SH-SY5Y (cell line): Measurements from ENCODE around the gene IL4R.

Source experiments
- GATA2 ChIP-seq: IDR thresholded peaks from 2 replicates; pipeline ENCODE4 v1.6.1; 2011; ENCODE audit warnings: mild to moderate bottlenecking, low read depth, low read length
- GATA3 ChIP-seq: IDR thresholded peaks from 2 replicates; pipeline ENCODE4 v1.6.1; 2011; ENCODE audit warnings: low read depth, mild to moderate bottlenecking, low read length, moderate library complexity

DNA sequence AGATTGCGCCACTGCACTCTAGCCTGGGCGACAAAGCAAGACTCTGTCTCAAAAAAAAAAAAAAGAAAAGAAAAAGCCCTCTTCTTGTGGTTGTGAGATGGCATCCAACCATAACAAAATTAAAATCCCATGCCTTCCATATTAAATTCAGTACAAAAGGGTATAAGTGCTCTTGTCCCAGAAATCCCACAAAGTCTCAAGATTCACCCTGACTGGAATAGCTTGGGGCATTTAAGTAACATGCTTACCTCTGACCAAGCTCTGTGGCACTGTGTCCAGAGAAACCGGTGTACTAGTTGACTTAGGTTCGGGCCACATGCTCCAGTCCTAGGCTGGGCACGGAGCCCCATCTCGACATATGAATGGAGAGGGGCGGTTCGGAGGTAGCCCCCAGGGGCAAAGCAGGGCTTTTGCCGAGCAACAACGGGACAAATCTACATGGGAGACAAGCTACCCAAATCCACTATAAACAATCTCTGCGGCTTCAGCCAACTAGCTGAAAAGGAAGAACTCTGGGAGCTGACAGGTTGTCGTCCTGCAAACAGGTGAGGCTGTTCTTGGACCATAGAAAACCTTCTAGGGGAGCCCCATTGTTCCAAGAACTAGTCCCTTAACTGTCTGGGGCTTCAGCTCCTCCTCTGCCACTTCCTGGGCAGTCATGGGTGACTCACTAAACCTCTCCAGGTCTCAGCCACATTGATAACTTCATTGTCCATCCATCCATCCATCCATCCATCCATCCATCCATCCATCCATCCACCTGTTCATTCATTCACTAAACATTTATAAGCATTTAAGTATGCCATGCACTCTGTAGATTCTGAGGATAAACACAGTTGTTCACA lies 10.3 kb upstream of the IL4R start:
- TF ChIP-seq GATA2 (no peak), GATA3 (no peak)
